Rectal smooth muscle tissue (tissue), 1 donor: ENCODE data around the gene COMT.

Experiments used
- H3K27ac ChIP-seq: one replicate; pipeline ENCODE4 v1.7.0; 2013; ENCODE audit warnings: low read depth, low read length, inconsistent platforms
- H3K27me3 ChIP-seq: one replicate; pipeline ENCODE4 v1.7.0; 2013; ENCODE audit warnings: low read length; ENCODE audit not compliant: control insufficient read depth, insufficient read depth
- H3K36me3 ChIP-seq: one replicate; pipeline ENCODE4 v1.7.0; 2013; ENCODE audit warnings: low read length; ENCODE audit not compliant: control insufficient read depth, insufficient read depth
- H3K4me1 ChIP-seq: one replicate; pipeline ENCODE4 v1.7.0; 2013; ENCODE audit warnings: low read length; ENCODE audit not compliant: control insufficient read depth, insufficient read depth
- H3K4me3 ChIP-seq: one replicate; pipeline ENCODE4 v1.7.0; 2013; ENCODE audit warnings: low read length
- H3K9ac ChIP-seq: one replicate; pipeline ENCODE4 v1.7.0; 2013; ENCODE audit warnings: low read length

COMT gene

DNA sequence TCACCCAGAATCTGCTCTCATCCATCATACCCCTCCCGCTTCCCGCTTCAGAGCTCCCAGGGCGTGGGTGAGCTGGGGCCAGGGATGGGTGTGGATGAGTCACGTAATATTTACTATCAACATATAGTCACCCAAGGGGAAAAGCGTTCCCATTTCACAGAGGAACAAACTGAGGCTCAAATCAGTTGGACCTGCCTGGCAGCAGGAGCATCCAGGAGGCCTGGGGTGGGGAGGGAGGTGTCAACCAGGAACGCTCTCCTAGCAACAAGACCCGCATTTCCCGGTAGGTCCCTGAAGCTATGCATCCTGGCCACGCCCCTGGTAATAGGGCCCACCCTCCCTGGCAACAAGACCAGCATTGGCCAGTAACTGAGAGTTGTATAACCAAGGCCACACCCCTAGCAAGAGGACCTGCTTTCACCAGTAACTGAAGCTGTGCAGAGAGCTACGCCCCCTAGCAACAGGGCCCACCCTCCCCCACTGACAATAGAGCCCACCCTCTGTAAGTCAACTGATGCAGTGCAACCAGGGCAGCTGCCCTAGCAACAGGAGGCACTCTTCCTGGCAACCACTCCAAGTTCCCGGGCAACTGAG is 32.8 kb downstream of the COMT start:
- Histone ChIP-seq H3K27me3 (no peaks in the 10 kb centered on the region), H3K4me1 (peaks cover 3% of the 10 kb centered on the region), H3K36me3 (peaks cover 13% of the 10 kb centered on the region), H3K9ac (no peak overlapping the region), H3K4me3 (no peak overlapping the region), H3K27ac (no peak overlapping the region)

DNA sequence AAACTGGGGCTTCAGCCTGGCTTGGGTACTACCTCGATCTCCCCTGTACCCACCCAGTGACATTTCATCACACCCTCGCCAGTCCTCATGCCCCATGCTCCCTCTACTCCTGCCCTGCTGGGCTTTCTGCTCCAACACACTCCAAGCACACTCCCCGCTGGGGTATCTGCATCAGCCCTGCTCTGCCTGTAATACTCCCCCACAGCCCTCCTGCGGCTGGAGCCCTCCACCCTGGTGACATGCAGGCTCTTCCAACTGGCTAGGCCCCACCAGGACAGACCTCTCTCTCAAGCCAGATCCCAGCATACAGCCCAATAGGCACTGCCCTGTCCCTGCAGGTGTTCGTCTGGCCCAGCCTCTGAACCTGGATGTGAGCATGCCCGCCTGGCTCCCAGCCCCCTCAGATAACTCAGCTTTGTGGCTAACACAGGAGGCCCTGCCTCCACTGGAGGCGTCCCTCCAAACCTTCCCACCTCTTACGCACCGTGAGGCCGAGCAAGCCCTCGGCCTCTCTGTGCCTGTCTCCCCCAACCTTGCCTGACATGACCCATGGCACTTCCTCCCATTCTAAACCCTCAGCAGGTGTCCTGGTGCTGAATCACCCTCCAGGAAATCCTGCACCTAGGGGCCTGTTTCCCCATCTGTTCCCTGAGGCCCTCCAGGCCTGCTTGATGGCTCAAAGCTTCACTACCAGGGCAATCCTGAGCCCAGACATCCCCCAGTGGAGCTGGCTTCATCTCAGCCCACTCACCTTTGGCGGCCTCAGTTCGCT is 33.5 kb downstream of the COMT start:
- Histone ChIP-seq H3K27ac (no peak overlapping the region), H3K4me3 (no peak overlapping the region), H3K27me3 (no peaks in the 10 kb centered on the region), H3K4me1 (peaks cover 3% of the 10 kb centered on the region), H3K36me3 (peaks cover 13% of the 10 kb centered on the region), H3K9ac (no peak overlapping the region)

DNA sequence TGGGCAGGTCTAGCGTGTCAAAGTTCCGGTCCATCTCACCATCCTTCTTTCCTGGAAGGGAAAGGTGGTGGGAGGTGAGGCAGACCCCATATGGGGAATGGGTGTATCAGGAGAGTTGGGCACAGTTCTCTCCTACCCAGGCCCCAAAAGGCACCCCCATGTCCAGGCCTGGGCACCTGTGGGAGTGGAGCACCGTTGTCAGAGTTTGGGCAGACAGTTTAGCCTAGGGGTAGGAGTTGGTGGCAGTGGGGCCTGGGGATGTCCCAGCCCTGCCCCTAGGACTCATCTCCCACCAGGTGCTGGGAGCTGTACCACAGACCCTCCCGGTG is 34.1 kb downstream of the COMT start:
- Histone ChIP-seq H3K4me1 (peaks cover 3% of the 10 kb centered on the region), H3K27ac (no peak overlapping the region), H3K36me3 (peaks cover 13% of the 10 kb centered on the region), H3K27me3 (no peaks in the 10 kb centered on the region), H3K4me3 (no peak overlapping the region), H3K9ac (no peak overlapping the region)

DNA sequence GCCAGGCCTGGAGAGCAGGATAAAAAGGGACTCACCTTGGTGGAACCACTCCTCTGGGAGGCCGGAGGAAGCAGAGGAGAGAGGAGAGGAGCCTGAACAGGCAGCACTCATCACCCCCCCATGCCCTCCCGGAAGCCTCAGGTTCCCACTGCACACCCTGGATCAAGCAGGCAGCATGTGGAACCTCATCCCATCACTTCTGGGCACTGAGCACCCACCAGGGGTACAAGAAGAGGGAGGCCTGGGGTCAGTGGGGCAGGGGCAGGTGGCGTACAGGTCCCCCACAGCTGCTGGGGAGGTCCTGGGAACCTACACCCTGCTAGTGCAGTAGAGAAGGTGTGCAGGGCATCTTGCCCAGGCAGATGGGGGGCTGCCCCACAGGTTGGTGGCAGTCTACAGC is 35.1 kb downstream of the COMT start:
- no peak overlapping the region for H3K27ac ChIP-seq
- peaks cover 3% of the 10 kb centered on the region for H3K4me1 ChIP-seq
- no peak overlapping the region for H3K4me3 ChIP-seq
- no peak overlapping the region for H3K9ac ChIP-seq
- no peaks in the 10 kb centered on the region for H3K27me3 ChIP-seq
- peaks cover 11% of the 10 kb centered on the region for H3K36me3 ChIP-seq

DNA sequence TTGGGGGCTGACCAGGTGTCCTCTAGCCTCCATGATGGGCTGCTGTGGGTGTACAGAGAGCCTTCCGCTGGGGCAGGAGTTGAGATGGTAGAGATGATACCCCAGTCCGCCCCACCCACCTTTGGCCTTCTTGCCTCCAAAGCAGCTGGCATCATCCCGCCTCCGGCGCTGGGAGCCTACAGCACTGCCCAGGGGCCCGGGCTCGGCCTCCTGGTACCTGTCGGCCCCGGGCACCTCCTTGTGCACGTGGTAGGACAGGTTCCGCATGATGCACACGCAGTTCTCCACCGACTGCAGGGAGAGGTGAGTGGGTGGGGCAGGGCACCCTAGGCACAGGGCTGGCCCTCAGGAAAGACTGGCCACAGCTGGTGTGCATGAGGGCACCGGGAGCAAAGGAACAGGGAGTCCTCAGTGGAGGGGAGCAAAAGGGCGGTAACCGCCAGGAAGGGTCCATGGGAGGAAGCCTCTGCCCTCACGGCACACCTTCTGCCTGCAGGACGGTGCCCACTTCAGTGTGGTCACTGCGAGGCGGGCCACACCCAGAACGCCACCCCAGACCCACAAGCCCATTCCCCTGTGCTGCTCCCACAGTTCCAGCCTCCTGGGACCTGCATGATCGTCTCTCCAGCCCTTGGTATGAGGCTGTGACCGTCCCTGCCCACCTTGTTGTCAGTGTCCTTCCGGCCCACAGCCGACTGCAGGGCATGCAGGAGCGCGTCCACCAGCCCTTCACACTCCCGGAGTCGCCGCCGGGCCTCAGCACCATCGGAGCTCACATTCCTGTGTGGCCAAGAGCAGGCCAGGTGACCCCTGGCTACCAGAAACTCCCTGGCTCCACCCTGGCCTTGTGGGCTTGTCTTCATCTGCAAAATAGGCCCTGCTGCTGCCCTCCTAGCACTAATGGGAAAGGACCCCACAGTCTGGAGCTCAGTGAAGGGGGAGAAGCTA is 36.0 kb downstream of the COMT start:
- H3K4me3 ChIP-seq: no peak overlapping the region
- peaks cover 3% of the 10 kb centered on the region for H3K4me1 ChIP-seq
- no peaks in the 10 kb centered on the region for H3K27me3 ChIP-seq
- no peak overlapping the region for H3K27ac ChIP-seq
- peaks cover 7% of the 10 kb centered on the region for H3K36me3 ChIP-seq
- no peak overlapping the region for H3K9ac ChIP-seq

DNA sequence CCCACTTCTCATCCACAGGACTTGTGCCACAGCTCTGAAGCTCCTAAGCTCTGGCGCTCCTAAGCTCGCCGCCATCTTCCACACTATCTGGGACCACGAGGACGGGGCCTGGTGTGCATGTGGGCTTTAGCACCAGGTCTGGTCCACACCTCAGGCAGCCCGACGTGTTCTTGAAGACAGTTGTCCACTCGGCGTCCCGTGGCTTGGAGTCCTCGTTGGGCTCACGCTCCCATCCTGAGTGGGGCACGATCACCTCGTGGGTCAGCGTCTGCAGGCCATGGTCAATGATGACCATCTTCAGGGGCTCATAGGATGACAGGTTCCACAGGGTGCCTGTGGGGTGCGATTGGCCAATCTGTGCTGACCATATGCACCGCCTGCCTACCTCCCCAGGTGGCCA is 37.2 kb downstream of the COMT start:
- Histone ChIP-seq H3K9ac (no peak overlapping the region), H3K4me1 (peaks cover 9% of the 10 kb centered on the region), H3K4me3 (no peak overlapping the region), H3K27ac (no peak overlapping the region), H3K36me3 (peaks cover 7% of the 10 kb centered on the region), H3K27me3 (no peaks in the 10 kb centered on the region)

DNA sequence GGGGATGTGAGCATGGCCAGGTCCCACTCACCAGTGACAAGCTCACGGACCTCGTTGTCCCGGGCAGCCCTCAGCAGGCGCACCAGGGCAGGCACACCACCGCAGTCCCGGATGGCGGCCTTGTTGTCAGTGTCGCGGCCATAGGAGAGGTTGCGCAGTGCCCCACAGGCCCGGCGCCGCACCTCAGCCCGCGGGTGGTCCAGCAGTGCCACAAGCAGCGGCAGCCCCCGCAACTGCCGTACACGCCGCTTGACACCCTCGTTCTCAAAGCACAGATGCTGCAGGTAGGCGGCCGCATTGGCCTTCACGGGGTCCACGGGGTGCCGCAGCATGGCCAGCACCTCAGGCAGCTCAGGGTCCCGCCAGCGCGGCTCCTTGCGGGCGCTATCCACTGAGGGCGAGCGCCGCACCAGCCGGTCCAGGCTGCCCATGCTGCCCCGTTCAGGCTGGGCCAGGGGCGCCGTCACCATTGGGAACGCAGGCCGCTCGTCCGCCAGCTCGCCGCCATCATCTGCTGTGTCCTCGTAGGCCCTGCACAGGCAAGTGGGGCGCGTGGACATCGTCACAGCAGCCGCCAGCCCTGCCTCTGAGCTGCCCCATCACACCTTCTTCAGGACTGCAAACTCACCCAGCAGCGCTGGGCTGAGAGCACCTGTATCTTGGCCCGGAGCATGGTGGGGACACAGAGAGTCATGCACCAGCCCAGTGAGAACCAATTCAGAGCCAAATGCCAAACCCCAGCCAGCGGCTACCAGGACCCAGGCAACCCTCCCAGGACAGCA is 38.3 kb downstream of the COMT start:
- H3K36me3 ChIP-seq: peaks cover 7% of the 10 kb centered on the region
- H3K4me3 ChIP-seq: no peak overlapping the region
- H3K9ac ChIP-seq: no peak overlapping the region
- peaks cover 15% of the 10 kb centered on the region for H3K4me1 ChIP-seq
- no peak overlapping the region for H3K27ac ChIP-seq
- H3K27me3 ChIP-seq: no peaks in the 10 kb centered on the region

DNA sequence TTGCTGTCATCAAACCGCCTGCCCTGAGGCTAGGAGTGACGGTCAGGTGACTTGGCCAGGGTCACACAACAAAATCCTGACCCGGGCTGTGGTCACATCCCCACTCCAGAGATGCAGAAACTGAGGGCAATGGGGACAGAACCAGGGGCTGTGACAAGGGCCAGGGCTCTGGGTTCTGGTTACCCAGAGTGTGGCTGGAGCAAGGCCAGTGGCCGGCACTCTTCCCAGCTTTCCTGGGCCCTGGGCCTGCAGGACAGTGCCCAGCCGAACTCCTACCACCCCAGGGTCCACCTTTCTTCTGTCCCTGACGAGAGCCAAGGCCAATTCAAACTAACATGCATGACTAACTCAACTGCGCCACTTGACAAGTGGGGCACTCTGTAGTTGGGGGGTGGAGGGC is 39.2 kb downstream of the COMT start:
- H3K27ac ChIP-seq: no peak overlapping the region
- peaks cover 16% of the 10 kb centered on the region for H3K4me1 ChIP-seq
- H3K36me3 ChIP-seq: peaks cover 7% of the 10 kb centered on the region
- H3K9ac ChIP-seq: no peak overlapping the region
- H3K27me3 ChIP-seq: no peaks in the 10 kb centered on the region
- H3K4me3 ChIP-seq: no peak overlapping the region

DNA sequence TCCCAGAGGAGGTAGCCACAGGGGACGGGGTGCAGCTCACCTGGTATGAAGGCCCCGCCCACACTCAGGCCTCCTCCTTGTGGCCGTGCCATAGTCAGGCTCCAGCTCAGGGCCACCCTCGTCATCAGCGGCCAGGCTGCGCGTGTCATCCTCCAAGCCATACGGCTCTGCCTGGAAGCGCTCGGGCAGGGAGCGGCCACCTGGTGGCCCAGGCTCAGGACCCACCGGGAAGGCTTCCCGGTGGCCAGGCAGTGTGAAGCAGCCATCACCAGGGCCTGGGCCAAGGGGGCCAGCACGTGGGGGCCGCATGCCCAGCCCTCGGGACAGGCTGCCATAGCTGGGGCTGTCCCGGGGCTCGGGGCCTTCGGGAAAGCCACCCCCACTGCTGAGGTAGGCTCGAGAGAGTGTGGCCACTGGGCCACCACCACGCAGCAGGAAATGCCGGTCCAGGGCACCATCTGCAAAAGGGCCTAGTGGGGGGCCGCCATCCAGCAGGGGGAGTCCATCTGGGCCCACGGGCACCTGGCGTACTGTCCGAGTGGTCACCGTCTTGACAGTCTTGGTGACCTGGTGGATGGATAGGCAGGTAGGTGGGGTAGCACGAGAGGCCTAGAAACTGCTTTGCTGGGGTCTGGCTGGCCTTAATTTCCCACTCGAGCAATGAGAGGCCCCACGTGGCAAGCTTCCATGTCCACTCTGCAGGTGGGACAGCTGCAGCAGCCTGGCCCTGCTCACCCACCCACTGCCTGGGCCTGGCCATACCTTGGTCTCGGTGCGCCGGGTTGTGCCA is 39.8 kb downstream of the COMT start:
- Histone ChIP-seq H3K9ac (no peak overlapping the region), H3K4me3 (no peak overlapping the region), H3K27ac (no peak overlapping the region), H3K27me3 (no peaks in the 10 kb centered on the region), H3K4me1 (peaks cover 22% of the 10 kb centered on the region), H3K36me3 (peaks cover 7% of the 10 kb centered on the region)

DNA sequence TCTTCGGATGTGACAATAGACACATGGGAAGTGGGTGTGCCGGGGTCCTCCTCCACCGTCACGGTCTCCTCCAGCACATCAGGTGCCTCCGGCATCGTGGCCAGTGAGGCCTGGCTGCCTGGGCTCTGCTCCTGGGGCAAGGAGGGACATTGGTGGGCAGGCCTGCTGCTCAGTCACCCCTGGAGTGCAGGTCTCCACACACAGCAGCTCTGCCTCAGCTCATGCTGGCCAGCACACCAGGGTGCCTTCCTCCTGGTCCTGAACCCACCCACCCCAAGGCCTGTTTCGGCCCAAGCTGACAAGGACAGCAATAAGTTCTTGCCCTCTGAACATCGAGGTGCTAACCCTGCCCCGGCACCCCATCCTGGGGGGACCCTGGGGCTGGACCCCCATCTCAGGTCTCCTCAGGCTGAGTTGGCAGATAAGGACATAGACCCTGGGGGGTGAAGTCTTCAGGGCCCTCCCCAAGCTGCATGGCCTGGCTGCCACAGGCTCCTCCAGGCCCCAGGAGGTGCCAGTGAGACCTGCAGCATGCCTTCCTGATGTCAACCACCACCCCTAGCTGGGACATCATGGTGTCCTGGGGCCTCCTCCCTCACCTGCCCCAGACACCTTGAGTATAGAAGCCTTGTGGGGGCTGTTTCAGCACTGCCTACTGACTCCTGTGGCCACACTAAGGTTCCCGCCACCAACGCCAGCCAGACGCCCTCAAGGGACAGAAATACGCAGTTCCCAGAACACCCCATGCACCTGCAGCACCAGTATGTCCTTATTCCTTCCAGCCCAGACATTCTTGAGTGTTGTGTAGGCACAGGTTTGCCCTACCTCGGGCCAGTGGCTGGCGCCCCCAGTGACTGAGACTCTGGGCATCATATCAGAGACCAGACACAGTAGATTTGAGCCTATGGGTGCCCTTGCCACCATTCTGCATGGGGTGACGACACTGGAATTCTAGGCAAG is 40.7 kb downstream of the COMT start:
- Histone ChIP-seq H3K4me3 (no peak overlapping the region), H3K4me1 (peaks cover 22% of the 10 kb centered on the region), H3K9ac (no peak overlapping the region), H3K27me3 (no peaks in the 10 kb centered on the region), H3K27ac (no peak overlapping the region), H3K36me3 (peaks cover 7% of the 10 kb centered on the region)
